ENCODE results near the gene RBFOX2. TPM values are rescaled to one million over a fixed set of nuclear protein-coding genes. Genes with fewer than 3 reads are reported as not detected.

Gene RBFOX2
- total and polyA plus RNA-seq, 2 of the 8 experiments (the other 6 are each of a cell fraction or from before 2014, with no cell fraction given) = 121 to 122 TPM

DNA sequence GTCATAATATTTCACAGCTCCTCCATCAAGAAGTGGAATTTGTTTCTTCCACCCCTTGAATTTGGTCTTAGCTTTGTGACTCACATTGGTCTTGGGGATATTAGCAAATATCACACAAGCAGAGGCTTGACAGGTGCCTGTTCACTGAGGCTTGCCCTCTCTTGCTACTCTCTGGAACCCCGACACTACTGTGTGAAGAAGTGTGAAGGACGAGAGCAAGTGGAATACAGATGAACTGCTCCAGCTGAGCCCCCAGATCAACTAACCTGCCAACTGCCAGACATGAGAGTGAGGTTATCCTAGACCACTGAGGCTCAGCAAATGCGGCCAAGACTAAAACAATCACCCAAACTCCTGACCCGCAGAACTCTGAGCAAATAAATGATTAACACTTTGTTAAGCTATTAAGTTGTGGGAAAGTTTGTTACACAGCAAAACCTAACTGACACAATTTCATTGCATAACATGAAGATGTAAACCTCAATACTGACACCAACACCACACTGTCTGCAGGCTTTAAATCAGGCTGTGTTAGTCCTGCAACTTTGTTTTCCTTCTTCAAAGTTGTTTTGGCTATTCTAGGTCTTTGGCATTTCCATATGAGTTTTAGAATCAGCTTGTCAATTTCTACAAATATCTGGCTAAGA lies 168.4 kb downstream of the RBFOX2 start (continued):
- TF ChIP-seq, protein P1, sequence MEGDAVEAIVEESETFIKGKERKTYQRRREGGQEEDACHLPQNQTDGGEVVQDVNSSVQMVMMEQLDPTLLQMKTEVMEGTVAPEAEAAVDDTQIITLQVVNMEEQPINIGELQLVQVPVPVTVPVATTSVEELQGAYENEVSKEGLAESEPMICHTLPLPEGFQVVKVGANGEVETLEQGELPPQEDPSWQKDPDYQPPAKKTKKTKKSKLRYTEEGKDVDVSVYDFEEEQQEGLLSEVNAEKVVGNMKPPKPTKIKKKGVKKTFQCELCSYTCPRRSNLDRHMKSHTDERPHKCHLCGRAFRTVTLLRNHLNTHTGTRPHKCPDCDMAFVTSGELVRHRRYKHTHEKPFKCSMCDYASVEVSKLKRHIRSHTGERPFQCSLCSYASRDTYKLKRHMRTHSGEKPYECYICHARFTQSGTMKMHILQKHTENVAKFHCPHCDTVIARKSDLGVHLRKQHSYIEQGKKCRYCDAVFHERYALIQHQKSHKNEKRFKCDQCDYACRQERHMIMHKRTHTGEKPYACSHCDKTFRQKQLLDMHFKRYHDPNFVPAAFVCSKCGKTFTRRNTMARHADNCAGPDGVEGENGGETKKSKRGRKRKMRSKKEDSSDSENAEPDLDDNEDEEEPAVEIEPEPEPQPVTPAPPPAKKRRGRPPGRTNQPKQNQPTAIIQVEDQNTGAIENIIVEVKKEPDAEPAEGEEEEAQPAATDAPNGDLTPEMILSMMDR (IDR thresholded peaks at IDR 0.05; ENCODE audit: control extremely low read depth in 1 of 3, insufficient read depth in 1 of 3, low read depth in 1 of 3, low read length in 3 of 3) = no peak
- no peak for TF ChIP-seq SP4 (IDR thresholded peaks at IDR 0.05; ENCODE audit: low read length)

Data from H1 (cell line).